HepG2 (cell line): ENCODE measurements around the gene P4HB. TPM values are rescaled to one million over a fixed set of nuclear protein-coding genes. Genes with fewer than 3 reads are reported as not detected.

ENCODE experiments used
- ELK4 ChIP-seq: sonication (generic); formaldehyde crosslinking; IDR thresholded peaks from 2 replicates; pipeline ENCODE4 v1.9.0; 2021; ENCODE audit warnings: missing genetic modification reagents, borderline replicate concordance
- GATA4 ChIP-seq: sonication (generic); IDR thresholded peaks from 2 replicates; pipeline ENCODE4 v1.6.1; 2016; ENCODE audit warnings: antibody characterized with exemption, low read depth, borderline replicate concordance
- KDM2A ChIP-seq: sonication (generic); formaldehyde crosslinking; IDR thresholded peaks from 2 replicates; pipeline ENCODE4 v1.4.0; 2020; ENCODE audit warnings: low read depth, missing genetic modification reagents, borderline replicate concordance
- NFE2L2 ChIP-seq: fragments of 150-350 bp; IDR thresholded peaks from 2 replicates; pipeline ENCODE4 v1.6.1; 2014; ENCODE audit warnings: low read length
- PCBP1 ChIP-seq: fragments of 200-400 bp; formaldehyde crosslinking; IDR thresholded peaks from 2 replicates; pipeline ENCODE4 v1.6.1; 2017; ENCODE audit warnings: mild to moderate bottlenecking, low read depth, low read length, borderline replicate concordance
- POLR2AphosphoS2 ChIP-seq: IDR thresholded peaks from 2 replicates; pipeline ENCODE4 v1.6.1; 2011; ENCODE audit warnings: low read depth, low read length, improper control_type of control experiment
- RERE ChIP-seq: IDR thresholded peaks from 2 replicates; pipeline ENCODE4 v1.6.1; 2016; ENCODE audit warnings: low read depth, missing genetic modification reagents, missing compliant biosample characterization
- SAFB2 ChIP-seq: sonication (generic); formaldehyde crosslinking; IDR thresholded peaks from 2 replicates; pipeline ENCODE4 v1.5.1; 2020; ENCODE audit warnings: missing genetic modification reagents, low read depth, mild to moderate bottlenecking, borderline replicate concordance
- SRSF9 ChIP-seq: fragments of 200-400 bp; formaldehyde crosslinking; IDR thresholded peaks from 2 replicates; pipeline ENCODE4 v1.6.1; 2018; ENCODE audit warnings: borderline replicate concordance, mild to moderate bottlenecking, low read depth, low read length; ENCODE audit not compliant: insufficient read depth, poor library complexity, severe bottlenecking
- ZBTB26 ChIP-seq: IDR thresholded peaks from 2 replicates; pipeline ENCODE4 v1.6.1; 2016; ENCODE audit warnings: missing compliant biosample characterization, missing genetic modification reagents, borderline replicate concordance
- ZNF616 ChIP-seq: sonication (generic); formaldehyde crosslinking; IDR thresholded peaks from 2 replicates; pipeline ENCODE4 v1.5.0; 2020; ENCODE audit warnings: low read depth, mild to moderate bottlenecking, missing genetic modification reagents
- ZNF644 ChIP-seq: IDR thresholded peaks from 2 replicates; pipeline ENCODE4 v1.6.1; 2016; ENCODE audit warnings: low read depth
- polyA plus RNA-seq, 8 experiments: library from polyadenylated mRNA; depleted of rRNA in 3 of 8; stranded (reverse) in 7 of 8; unstranded in 1 of 8; fragments of >200 nt; fragmentation: Illumina TruSeq in 4 of 8; extraction: Trizol in 4 of 8; gene quantifications; 2 replicates each; pipeline versions ENCODE4 v1.2.1 to v1.2.3, GENCODE V29; 2011 to 2016; ENCODE audit warnings: low read depth in 4 of 8, missing spikeins in 1 of 8, mixed read lengths in 1 of 8; ENCODE audit not compliant: insufficient read depth in 1 of 8
- total RNA-seq, 5 experiments: library from RNA; depleted of rRNA; stranded (reverse); fragments of >200 nt; fragmentation: Illumina TruSeq; extraction: Trizol; gene quantifications; 2 replicates each; pipeline ENCODE4 v1.2.3, GENCODE V29; 2016; ENCODE audit warnings: low read depth in 1 of 5
- TF ChIP-seq, protein P1 (sequence below): sonication (generic); formaldehyde crosslinking; IDR thresholded peaks from 2 replicates; pipeline ENCODE4 v1.4.0; 2020; ENCODE audit warnings: missing genetic modification reagents, mild to moderate bottlenecking, borderline replicate concordance
- TF ChIP-seq, protein P2 (sequence below): sonication (generic); formaldehyde crosslinking; IDR thresholded peaks from 2 replicates; pipeline ENCODE4 v1.5.0; 2020; ENCODE audit warnings: missing genetic modification reagents
- TF ChIP-seq, protein P3 (sequence below): sonication (generic); formaldehyde crosslinking; IDR thresholded peaks from 2 replicates; pipeline ENCODE4 v1.5.0; 2020; ENCODE audit warnings: mild to moderate bottlenecking, low read depth, missing genetic modification reagents, borderline replicate concordance

P4HB gene
- total and polyA plus RNA-seq, 2 of the 13 experiments (the other 11 are each of a cell fraction or from before 2014, with no cell fraction given): 185 to 782 TPM

GRCh38 chr17:81863833-81864768 is 3.8 kb upstream of the P4HB start (continued):
- TF ChIP-seq, protein P1, sequence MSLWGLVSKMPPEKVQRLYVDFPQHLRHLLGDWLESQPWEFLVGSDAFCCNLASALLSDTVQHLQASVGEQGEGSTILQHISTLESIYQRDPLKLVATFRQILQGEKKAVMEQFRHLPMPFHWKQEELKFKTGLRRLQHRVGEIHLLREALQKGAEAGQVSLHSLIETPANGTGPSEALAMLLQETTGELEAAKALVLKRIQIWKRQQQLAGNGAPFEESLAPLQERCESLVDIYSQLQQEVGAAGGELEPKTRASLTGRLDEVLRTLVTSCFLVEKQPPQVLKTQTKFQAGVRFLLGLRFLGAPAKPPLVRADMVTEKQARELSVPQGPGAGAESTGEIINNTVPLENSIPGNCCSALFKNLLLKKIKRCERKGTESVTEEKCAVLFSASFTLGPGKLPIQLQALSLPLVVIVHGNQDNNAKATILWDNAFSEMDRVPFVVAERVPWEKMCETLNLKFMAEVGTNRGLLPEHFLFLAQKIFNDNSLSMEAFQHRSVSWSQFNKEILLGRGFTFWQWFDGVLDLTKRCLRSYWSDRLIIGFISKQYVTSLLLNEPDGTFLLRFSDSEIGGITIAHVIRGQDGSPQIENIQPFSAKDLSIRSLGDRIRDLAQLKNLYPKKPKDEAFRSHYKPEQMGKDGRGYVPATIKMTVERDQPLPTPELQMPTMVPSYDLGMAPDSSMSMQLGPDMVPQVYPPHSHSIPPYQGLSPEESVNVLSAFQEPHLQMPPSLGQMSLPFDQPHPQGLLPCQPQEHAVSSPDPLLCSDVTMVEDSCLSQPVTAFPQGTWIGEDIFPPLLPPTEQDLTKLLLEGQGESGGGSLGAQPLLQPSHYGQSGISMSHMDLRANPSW (CRISPR knock-in tag): no peak
- TF ChIP-seq RERE (CRISPR knock-in tag): no peak
- TF ChIP-seq ZNF616 (CRISPR knock-in tag): no peak
- no peak for TF ChIP-seq PCBP1
- TF ChIP-seq ZBTB26: no peak
- TF ChIP-seq, protein P2, sequence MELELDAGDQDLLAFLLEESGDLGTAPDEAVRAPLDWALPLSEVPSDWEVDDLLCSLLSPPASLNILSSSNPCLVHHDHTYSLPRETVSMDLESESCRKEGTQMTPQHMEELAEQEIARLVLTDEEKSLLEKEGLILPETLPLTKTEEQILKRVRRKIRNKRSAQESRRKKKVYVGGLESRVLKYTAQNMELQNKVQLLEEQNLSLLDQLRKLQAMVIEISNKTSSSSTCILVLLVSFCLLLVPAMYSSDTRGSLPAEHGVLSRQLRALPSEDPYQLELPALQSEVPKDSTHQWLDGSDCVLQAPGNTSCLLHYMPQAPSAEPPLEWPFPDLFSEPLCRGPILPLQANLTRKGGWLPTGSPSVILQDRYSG: no peak
- TF ChIP-seq NFE2L2: no peak
- TF ChIP-seq, protein P3, sequence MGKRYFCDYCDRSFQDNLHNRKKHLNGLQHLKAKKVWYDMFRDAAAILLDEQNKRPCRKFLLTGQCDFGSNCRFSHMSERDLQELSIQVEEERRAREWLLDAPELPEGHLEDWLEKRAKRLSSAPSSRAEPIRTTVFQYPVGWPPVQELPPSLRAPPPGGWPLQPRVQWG (CRISPR knock-in tag): no peak
- no peak for TF ChIP-seq ZNF644 (CRISPR knock-in tag)
- TF ChIP-seq GATA4: no peak
- no peak for TF ChIP-seq ELK4 (CRISPR knock-in tag)
- TF ChIP-seq SRSF9: no peak
- peak; percentile 31; the same call in 1 of the 2 replicates for TF ChIP-seq KDM2A (CRISPR knock-in tag)
- TF ChIP-seq POLR2AphosphoS2: no peak
- peak; percentile 65; the same call in 1 of the 2 replicates for TF ChIP-seq SAFB2 (CRISPR knock-in tag)
